UCSD-AML1 (cell line): ENCODE data around the gene COL5A1.
A peak's percentile ranks its signal among the peaks of the same experiment; 100 is the strongest.
"Not testable (repeated sequence)": the region's sequence is repeated elsewhere in the genome, so short reads cannot be mapped to it uniquely, and the experiment has no call there.

Experiments
- DNase-seq: peaks from one replicate; lab custom pipeline; 2025; ENCODE audit not compliant: unreplicated experiment; lab: John Stamatoyannopoulos, UW

Gene COL5A1

DNA sequence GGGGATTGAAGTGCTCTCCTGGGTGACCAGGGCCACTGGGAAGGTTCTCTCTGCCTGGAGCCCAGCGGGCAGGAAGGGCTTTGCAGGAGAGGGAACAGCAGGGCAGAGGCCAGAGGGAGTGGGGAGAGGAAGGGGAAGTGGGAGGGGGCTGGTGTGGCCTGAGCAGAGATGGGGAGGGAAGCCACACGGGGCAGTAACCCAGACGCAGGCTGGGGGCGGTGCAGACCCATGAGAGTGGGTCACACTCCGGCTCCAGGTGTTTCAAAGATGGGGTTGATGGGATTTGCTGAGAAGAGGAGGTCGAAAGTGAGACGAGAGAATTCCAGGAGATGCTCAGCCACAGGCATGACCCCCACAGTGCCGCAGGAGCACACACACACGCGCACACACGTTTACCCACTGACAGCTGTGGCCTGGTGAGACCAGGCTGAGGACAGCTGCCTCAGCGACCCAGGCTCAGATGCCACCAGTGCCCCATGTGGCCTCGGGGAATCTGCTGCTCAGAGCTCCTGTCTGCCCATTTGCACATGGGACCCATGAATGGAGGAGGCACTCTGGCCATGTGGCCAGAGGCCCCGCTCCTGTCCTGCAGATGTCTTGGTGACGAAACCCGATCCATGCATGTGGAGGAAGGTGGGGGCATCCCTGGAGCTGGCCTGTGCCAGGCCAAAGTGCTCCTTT, 206.3 kb downstream of the COL5A1 start:
- peak; percentile 58 for DNase-seq

DNA sequence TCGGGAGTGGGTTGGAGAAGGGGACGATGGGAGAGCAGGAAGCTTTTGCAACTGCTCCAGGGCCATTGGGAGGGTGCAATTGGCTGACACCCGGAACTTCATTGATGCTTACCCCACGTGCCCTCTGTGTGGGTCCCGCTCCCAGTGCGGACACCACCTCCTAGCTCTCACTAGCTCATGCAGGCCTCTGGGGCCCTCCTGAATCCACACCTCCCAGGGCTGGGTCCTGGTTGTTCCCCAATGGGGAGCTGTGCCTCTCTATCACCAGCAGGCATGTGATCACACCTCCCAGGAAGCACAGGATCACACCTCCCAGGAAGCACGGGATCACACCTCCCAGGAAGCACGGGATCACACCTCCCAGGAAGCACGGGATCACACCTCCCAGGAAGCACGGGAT, 206.9 kb downstream of the COL5A1 start:
- no peak for DNase-seq

DNA sequence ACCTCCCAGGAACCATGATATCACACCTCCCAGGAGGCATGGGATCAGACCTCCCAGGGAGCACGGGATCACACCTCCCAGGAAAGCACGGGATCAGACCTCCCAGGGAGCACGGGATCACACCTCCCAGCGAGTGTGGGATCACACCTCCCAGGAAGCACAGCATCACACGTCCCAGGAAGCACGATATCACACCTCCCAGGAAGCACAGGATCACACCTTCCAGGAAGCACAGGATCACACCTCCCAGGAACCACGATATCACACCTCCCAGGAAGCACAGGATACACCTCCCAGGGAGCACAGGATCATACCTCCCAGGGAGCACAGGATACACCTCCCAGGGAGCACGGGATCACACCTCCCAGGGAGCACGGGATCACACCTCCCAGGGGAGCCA, 209.0 kb downstream of the COL5A1 start:
- DNase-seq = no peak

DNA sequence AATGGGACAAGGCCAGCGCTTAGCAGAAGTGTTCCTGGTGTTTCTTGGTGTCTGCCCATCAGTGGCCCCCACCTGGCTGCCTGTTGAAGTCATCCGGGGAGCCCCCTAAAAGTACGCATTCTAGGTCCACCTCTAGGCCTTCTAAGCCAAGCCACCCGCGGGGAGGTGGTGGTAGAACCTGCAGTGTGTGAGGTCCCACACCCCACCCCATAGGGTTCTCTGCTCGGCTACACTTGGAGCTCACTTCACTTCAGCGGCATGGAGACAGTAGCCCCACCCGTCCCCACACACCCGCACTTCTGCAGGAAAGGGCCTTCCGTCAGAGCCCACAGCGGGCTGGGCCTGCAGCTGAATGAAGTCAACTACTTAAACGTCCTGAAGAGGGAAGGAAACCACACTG, 209.4 kb downstream of the COL5A1 start:
- peak; percentile 59 for DNase-seq

DNA sequence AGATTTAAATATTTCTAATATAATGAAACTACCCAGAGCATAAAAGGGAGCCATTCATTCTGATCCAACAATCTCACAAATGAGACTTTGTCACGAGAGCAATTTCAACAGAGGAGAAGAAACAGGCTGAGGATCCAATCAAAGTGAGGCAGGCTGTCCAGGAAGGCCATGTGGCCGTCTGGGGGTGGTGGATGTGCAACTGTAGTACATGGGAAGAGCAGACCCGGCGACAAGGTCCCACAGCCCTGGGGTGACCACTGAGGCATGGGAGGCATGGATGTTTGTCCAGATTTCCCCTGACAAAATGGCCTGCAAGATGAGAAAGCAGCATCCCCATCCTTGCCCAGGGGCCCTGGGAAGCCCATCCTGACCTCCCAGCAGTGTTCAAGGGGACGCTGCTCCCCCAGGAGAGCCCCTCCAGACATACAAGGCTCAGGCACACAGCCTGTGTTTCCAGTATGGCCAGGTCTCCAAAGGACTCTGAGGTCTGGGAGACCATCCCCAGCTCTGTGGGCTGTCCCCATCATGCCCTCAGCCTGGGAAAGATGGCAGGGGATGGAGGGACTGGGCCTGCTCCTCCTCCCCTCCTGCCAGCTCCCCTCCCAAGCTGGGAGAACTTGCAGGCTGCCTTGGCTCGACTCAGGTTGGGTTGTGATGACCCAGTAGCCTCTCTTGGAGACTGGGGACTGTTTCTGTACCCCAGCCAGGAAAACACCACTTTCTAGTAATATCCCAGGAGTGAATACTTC, 211.5 kb downstream of the COL5A1 start:
- DNase-seq = no peak

DNA sequence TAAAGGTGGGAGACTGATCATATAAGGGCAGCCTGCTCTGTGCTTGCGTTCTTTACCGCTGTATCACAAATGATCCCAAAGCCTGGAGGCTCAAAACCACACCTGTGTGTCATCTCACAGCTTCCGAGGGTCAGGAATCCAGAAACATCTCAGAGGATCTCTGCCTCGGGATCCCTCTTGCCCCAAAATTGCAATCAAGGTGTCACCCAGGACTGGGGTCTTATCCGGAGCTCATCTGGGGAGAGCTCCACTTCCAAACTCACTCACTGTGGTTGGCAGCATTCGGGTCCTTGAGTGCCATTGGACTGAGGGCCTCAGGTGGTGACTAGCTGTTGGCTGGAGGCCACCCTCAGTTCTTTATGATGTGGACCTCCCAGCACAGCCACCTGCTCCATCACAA, 212.3 kb downstream of the COL5A1 start:
- DNase-seq = no peak

DNA sequence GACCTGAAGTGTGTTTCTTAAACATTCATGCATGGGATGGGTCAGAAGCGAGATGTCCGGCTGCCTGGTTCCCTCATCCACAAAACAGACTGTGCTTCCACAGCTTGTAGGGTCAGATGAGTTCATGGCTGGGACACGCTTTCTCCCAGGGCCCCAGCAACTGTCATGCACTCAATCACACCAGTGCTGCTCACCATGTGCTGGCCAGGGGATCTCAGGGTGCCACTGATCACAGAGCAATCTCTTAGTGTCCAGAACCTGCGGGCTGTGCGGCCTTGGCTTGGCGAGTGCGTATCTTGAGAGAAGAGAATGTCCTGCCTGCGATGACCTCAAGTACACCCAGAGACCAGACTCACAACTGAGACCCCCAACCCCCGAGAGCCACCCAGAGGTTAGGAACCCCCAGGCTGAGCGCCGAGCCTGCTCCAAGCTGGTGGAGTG, 213.0 kb downstream of the COL5A1 start:
- DNase-seq = no peak

DNA sequence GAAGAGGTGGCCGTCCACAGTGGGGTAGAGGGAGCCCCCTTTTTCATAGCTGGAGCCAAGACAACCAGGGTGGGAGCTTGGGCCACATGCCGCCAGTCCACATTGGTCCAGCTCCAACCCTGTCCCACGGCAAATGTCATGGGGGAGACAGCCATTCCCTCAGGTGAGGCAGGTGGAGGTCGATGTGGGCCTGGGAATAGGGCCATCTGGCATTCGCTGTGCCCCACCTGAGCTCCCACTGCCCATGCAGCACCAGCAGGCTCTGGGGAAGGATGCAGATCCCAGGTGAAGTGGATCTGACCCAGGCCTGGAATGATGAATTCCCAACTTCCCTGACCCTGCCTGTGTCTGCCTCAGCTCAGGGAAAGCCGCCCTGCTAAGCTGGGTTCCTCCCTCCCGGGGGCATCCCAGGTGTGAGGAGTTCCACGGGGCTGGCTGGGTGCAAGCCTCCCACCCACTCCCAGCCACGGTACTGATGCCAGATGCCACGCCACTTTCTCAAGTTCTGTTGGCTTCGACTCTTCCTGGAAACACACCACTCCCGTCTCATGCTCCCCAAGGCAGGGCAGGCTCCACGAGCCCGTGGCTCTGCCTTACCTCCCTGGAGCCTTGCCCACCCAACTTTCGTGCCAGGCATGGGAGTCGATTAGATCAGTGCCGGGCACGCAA, 213.8 kb downstream of the COL5A1 start:
- no peak for DNase-seq

DNA sequence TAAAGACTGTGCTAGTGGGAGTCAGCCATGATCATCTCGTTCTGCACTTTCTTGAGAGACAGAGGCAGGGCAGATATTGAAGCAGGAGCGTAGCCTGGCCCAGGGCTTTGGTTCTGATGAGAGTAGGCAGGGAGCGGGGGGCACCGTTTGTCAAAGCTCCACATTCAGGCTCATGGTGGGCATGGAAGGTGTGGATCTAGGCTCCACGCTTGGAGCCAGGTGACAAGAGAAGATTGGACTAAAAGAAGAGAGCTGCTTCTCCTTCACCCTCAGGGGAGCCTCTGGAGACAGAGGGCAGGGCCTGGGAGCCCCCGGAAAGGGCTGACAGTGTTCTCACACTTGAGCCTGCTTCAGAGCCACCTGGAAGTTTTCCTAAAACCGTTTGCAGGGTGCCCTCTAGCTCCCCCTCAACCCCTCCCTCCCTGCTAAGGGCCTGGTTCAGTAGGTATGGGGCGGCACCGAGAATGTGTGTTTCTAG, 214.3 kb downstream of the COL5A1 start:
- DNase-seq = no peak

DNA sequence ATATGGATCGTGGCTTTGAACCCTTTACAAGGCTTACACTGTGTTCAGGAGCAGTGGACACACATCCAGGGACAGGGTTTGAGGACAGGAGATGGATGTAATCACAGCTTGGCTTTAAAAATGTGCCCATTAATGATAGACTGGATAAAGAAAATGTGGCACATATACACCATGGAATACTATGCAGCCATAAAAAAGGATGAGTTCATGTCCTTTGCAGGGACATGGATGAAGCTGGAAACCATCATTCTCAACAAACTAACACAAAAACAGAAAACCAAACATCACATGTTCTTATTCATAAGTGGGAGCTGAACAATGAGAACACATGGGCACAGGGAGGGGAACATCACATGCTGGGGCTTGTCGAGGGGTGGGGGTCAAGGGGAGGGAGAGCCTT, 215.8 kb downstream of the COL5A1 start:
- DNase-seq = not testable (repeated sequence)

DNA sequence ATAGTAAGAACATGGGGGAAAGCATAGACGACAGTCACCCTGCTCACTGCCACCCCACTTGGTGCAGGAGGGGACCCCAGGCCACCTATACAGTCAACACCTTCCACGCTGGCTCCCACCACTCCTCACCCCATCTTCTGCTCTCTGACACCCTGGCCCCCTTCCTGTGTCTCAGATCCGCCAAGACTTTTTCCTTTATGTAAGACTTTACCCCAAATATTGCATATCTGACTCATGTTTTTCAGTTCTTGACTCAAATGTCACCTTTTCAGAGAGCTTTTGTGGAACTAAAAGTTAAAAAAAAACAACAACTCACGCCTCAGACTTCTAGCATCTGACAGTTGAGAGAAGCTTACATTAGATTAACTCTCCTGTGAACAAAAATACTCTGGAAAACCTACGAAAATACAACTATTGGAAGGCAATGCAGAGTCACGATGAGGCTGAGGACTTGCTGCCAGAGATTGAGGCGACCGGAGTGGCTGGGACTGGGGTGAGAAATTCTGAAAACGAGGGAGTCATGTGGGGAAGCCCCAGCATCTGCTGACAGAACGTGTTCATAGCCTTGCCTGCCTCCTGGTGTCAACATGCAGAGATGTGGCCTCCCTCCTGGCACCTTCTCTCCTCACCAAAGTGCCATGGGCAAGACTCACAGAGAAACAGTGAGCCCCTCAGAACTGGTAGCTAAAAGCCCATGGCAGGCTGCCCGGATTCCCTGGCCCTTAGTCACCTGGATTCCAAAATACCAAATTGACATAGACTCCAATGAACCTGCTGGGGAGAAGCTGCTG, 216.6 kb downstream of the COL5A1 start:
- no peak for DNase-seq

DNA sequence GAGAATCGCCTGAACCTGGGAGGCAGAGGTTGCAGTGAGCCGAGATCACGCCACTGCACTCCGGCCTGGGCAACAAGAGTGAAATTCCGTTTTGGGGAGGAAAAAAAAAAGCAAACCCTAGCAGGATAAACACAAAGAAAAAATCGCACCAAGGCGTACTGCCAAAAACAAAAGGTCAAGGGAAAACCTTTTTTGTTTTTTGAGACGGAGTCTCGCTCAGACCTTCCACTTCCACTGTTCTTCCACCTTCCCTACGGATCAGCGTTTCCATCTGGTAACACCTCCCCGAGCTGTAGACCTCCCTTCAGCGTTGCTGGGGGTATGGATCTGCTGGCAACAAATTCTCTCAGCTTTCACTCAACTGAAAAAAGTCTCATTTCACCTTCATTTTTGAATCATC, 218.9 kb downstream of the COL5A1 start:
- DNase-seq = no peak

DNA sequence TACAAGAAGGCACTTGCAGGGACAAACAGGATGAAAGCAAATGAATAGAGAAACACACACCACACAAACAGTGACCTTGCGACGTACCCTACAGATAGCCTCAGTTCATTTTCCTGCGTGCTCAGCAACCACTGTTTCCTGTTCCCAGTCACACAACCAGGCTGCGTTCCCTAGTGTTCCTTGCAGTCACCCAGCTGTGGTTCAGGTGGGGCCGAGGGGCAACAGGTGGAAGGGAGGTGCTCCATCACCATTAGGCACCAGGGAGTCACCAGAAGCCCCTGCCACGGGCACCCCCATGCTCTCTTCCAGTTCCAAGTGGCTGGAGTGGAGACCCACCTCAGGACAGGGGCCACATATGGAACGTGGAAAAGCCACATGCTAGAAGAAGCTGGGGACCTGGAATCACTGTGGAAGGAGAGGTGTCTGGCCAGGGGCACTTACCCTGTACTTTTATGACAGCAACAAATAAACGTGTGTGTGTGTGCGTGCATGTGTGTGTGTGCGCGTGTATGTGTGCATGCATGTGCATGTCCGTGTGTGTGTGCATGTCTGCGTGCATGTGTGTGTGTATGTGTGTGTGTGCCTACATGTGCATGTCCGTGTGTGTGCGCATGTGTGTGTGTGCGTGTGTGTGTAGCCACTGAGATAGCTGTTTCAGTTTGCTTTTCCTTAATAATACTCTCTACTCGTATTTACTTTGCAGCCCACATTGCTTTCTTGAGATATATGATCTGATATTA, 220.2 kb downstream of the COL5A1 start:
- no peak for DNase-seq

DNA sequence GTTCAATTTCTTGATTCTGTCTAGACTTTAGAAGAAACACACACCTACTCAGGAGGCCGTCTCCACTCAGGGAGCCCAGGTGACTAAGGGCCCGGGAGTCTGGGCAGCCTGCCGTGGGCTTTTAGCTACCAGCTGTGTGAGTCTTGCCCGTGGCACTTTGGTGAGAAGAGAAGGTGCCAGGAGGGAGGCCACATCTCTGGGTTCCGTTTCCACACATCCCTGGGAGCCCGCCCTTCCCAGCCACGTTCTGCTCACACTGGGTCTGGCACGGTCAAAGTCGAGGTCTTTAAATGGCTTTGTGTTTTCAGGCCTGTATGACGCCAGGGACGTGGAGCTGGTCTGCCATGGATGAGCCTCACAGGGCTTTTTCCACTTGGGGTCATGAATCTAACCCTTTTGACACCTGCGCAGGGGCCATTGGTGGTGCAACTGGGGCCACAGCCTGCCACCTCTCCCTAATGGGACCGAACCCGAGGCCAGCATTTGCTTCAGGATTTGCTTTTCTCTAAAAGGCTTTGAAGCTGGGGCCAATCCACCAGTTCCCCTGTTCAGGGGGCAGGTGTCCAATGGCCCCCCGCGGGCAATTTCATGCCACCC, 221.8 kb downstream of the COL5A1 start:
- no peak for DNase-seq

DNA sequence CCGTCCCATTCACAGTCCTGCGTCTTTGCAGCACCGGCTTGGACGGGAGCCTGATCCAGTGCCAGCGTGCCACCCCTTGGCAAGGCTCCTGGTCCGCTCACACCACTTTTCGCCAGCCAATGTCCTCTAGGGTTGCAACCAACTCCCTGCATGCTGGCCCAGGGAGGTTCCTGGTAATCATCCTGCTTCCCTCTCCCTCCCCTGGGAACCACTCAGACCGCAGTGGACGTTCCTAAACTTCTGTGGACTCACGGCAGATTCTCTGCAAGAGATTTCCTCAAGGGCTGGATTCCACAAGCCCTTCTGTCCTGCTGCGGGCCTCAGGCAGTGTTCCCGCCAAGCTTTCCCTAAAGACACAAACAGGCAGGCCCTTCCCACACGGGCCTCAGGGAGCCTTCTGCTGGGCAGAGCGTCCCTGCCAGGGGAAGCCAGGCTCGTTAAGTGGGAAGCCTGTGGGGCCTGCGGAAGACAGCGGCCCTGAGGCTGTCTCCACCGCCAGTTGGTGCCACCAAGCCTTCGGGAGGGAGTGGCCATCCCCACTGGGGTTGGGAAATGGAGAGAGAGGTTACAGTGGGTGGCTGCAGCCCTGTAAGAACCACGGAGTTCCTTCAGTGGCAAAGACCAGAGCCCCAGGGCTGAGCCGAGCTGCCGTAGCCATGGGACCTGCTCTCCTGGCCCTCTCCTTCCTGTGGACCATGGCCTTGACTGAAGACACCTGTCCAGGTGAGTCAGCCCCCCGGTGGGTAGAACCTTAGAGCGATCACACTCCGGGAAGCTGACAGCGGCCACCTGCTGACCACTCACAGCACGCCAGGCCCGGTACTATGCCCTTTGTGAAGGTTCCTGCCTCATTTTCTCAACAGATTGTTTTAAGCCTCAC, 222.6 kb downstream of the COL5A1 start:
- DNase-seq = no peak

DNA sequence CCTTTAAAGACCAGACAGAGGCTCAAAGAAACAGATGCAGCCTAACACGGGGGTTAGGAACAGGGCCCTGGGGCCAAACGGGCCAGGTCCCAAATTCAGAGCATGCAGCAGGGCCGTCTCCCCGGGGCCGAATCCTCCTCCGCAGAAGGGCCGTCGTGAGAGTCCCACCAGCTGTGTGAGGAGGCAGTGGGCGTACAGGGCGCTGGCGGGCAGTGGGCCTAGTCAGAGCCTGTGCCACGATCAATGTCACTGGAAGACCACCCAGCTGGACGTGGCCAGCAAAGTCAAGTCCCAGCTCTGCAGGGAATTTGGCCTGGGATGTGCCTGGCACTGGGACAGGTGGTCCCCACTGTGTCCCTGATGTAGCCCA, 223.2 kb downstream of the COL5A1 start:
- DNase-seq = no peak

DNA sequence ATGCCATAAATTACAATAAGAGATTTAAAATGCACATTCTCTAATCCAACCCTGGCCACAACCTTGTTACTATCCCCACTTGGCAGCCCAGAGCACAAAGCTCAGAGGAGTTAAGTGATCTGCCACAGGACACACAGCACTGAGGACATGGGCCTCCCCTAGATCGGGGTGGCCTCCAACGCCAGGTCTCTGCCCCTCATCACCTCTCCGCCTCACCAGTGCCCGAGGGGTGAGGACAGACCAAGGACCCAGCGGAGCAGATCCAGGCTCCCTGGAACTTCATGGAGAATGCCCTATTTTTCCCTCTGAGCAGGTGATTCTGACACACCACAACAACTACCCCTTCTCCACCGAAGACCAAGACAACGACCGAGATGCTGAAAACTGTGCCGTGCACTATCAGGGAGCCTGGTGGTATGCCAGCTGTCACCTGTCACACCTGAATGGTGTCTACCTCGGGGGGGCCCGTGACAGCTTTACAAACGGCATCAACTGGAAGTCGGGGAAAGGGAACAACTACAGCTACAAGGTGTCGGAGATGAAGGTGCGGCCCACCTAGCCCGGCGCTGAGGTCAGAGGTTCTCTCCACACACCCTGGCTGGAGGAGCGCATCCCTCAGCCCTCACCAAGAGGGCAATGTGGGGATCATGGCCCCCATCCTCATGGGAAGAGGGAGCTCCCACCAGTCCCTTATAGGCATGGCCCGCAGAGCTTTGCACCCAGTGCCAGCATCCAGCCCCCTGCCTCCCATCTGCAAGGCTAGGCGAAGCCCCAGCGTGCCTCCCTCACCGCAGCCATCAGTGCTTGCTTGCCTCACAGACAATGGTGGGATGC, 226.5 kb downstream of the COL5A1 start:
- DNase-seq = no peak
